Stimulated activated CD8-positive, alpha-beta memory T cell treated with anti-CD3 and anti-CD28 coated beads, Interleukin-12 subunit alpha, Interleukin-12 subunit beta, amount 100 ng/mL, for 4 hours (primary cell): ENCODE data around the gene KLHL26.

Experiments used
- DNase-seq: peaks from one replicate; pipeline ENCODE4 v3.0.0-alpha.2; 2020; ENCODE audit warnings: low read depth

Gene KLHL26

GRCh38 chr19:18612772-18613588 lies 23.8 kb upstream of the KLHL26 start, which contains the start of gene TMEM59L:
Gene TMEM59L (plus strand): TSS chr19:18612870. CDS start chr19:18612959, 89 bp downstream.
- peak; percentile 28 for DNase-seq

- DNase-seq = no peak
Measured at GRCh38 chr19:18613589-18614234, 23.1 kb upstream of the KLHL26 start.

GRCh38 chr19:18616023-18616422 lies 20.8 kb upstream of the KLHL26 start:
- no peak for DNase-seq

- no peak for DNase-seq
Measured at GRCh38 chr19:18617562-18617961, 19.3 kb upstream of the KLHL26 start.

- DNase-seq = no peak
Measured at GRCh38 chr19:18618236-18618635, 18.6 kb upstream of the KLHL26 start.

- no peak for DNase-seq
Measured at GRCh38 chr19:18620311-18620710, 16.5 kb upstream of the KLHL26 start.

GRCh38 chr19:18620902-18621301 lies 15.9 kb upstream of the KLHL26 start:
- no peak for DNase-seq

- no peak for DNase-seq
Measured at GRCh38 chr19:18626906-18627305, 9.9 kb upstream of the KLHL26 start.

- DNase-seq = no peak
Measured at GRCh38 chr19:18629166-18630088, 7.4 kb upstream of the KLHL26 start.

- DNase-seq = no peak
Measured at GRCh38 chr19:18633321-18633720, 3.5 kb upstream of the KLHL26 start.

- no peak for DNase-seq
Measured at GRCh38 chr19:18634612-18635297, 2.1 kb upstream of the KLHL26 start.

GRCh38 chr19:18635831-18636182 lies 1.0 kb upstream of the KLHL26 start:
- DNase-seq = no peak

GRCh38 chr19:18636183-18636968 lies 452 bp upstream of the KLHL26 start:
- peak; percentile 95 for DNase-seq

- DNase-seq = no peak
Measured at GRCh38 chr19:18637673-18638630, 1.1 kb downstream of the KLHL26 start.

- DNase-seq = no peak
Measured at GRCh38 chr19:18639706-18640243, 2.9 kb downstream of the KLHL26 start.

GRCh38 chr19:18644196-18645034 lies 7.6 kb downstream of the KLHL26 start:
- no peak for DNase-seq

- no peak for DNase-seq
Measured at GRCh38 chr19:18645035-18645511, 8.2 kb downstream of the KLHL26 start.
